Measurements from ENCODE around the gene CDH4. TPM values are rescaled to one million over a fixed set of nuclear protein-coding genes. Genes with fewer than 3 reads are reported as not detected.

Gene CDH4
- total and polyA plus RNA-seq, 9 of the 15 experiments (the other 6 are each of a cell fraction or from before 2014, with no cell fraction given) = 0.04 TPM; not detected in 8

DNA sequence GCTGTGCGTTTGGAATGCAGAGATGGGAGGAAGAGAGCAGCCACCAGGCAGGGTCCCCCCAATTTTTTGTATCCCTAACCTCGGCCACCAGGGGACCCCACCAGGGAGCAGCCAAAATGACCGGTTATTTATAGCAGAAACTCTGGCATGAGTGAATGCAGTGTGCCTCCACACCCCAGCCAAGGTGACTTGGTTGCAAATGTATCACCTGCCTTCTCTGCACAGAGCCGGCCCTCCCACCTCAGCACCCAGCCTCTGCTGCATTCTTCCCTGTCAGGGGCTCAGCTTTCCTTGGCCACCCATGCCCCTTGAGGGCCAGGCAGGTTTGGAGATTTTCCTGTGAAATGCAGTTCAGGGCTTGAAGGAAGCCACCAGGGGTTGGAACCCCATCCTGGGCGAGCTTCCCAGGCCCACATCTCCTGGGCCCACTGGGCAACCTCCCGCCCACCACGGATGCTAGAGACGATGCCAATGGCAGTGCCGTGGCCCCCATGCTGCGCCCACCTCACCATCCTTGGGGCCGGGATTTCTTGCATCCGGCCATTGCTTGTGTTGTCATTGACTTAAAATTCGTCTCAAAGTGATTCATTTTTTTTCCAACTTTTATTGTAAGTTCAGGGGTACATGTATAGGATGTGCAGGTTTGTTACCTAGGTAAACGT lies 522.0 kb downstream of the CDH4 start:
- Histone ChIP-seq H4K20me1 (replicated peaks; ENCODE audit: control insufficient read depth, insufficient read depth, low read length) (peaks cover under 1% of the 10 kb centered on the region; the same call in 1 of the 2 replicates), H3K27ac (ENCODE audit: extremely low read depth, low read depth, low read length) (no peak overlapping the region), H3K4me1 (replicated peaks in 1 of 2; ENCODE audit: control insufficient read depth in 2 of 2, insufficient read depth in 2 of 2, low read length in 2 of 2) (no peaks in the 10 kb centered on the region; a peak in 1 of 5 replicates), H3K9me3 (replicated peaks; ENCODE audit: control insufficient read depth, insufficient read depth, low read depth, low read length) (no peaks in the 10 kb centered on the region), H3K4me2 (ENCODE audit: insufficient read depth, low read length) (no peak overlapping the region), H3K9me1 (ENCODE audit: control insufficient read depth, insufficient read depth, low read length) (peaks cover 4% of the 10 kb centered on the region), H3K27me3 (ENCODE audit: control insufficient read depth in 2 of 2, insufficient read depth in 2 of 2, low read length in 2 of 2) (peaks cover 4 to 46% of the 10 kb centered on the region in 2 experiments; a peak in 4 of 5 replicates), H3K9ac (ENCODE audit: insufficient read depth in 1 of 2, low read depth in 2 of 2, low read length in 2 of 2) (no peak overlapping the region), H3K36me3 (ENCODE audit: control insufficient read depth, insufficient read depth, low read length) (no peaks in the 10 kb centered on the region), H3K4me3 (no peak overlapping the region), H2AFZ (ENCODE audit: low read depth, low read length) (no peak overlapping the region), H3K79me2 (ENCODE audit: control insufficient read depth, insufficient read depth, low read length) (no peaks in the 10 kb centered on the region)
- in situ Hi-C loops (cut with MboI) (no loop called here), intact Hi-C loops (cut with micrococcal nuclease) (no loop called here)
- no TSS peak for BruUV-seq (replicated peaks)
- ChIA-PET CTCF (ENCODE audit: low intra/inter-chr PET ratio) (no interaction called here), POLR2A (no interaction called here)
- no peak for TF ChIP-seq ZNF263 (CRISPR knock-in tag; IDR thresholded peaks at IDR 0.05; ENCODE audit: borderline replicate concordance)
- no peak for TF ChIP-seq CBX5 (IDR thresholded peaks at IDR 0.05; ENCODE audit: borderline replicate concordance, low read depth)
- TF ChIP-seq ZNF79 (CRISPR knock-in tag; IDR thresholded peaks at IDR 0.05; ENCODE audit: low read depth) = no peak
- TF ChIP-seq LEF1 (IDR thresholded peaks at IDR 0.05) = no peak
- TF ChIP-seq CHD7 (IDR thresholded peaks at IDR 0.05; ENCODE audit: low read depth, low read length) = no peak
- TF ChIP-seq RBM34 (IDR thresholded peaks at IDR 0.05; ENCODE audit: borderline replicate concordance, insufficient read depth, low read length) = no peak
- TF ChIP-seq MECOM (CRISPR knock-in tag; IDR thresholded peaks at IDR 0.05) = no peak
- FAIRE-seq (no peak), ATAC-seq (no peak), DNase-seq (ENCODE audit: extremely low read depth in 1 of 4, low spot score in 3 of 4) (peak in 1 of 4 experiments; percentile 26)
- WGBS (ENCODE audit: insufficient coverage, low coverage, missing lambda C conversion rate) = under 1% methylated on average over 14 of the region's 14 CpGs
